ENCODE data around the gene CD69.

Gene CD69

DNA sequence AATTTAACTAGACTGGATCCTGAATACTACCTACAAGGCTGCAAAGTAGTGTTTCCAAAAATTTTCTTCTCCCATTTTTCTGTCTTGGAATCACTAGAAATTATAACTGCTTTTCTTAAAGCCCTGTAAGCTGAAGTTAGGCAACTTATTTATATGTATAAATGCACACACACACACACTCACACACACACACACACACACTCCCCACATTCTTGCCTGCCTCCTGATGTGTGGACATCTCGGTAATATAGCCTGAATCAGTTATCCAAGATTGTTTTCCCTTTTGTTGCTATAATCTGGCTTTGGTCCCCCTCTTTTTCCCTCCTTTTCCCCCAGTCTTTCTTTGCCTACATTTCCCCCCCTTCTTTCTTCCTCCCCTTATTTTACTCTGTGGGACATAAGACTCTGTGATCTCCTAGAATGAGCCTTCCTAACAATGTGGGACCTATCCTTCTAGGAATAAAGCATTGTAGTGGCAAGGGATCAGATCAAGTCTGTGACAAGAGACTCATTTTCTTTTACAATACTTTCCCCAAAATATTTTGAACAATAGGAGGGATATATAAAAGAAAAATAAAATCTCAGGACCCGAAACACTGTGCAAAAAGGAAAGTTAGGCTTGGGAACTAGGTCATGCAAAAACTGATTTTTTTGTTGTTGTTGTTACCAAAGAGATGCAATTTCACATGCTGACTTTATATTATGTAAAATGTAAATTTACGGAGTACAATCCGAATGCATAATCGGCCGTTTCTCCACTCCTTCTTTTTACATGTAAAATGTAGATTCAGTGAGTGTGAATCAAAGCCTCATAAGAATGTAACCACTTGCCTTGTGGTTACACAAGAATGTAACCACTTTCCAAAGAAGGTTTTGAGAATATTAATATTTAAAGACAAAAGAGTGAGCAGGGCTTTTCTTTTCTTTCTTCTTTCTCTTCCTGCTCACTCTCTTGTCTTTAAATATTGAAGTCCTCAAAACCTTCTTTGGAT lies 26.3 kb upstream of the CD69 start:
- ATAC-seq = no peak
- TF ChIP-seq TOX (CRISPR knock-in tag; IDR thresholded peaks at IDR 0.05; ENCODE audit: borderline replicate concordance) (no peak), CSDC2 (CRISPR knock-in tag; IDR thresholded peaks at IDR 0.05) (no peak), PPARA (CRISPR knock-in tag; IDR thresholded peaks at IDR 0.05; ENCODE audit: borderline replicate concordance) (no peak), OSR1 (CRISPR knock-in tag; IDR thresholded peaks at IDR 0.05) (no peak), ARNTL (CRISPR knock-in tag; IDR thresholded peaks at IDR 0.05; ENCODE audit: borderline replicate concordance, low read depth) (no peak), ZC3H10 (CRISPR knock-in tag; IDR thresholded peaks at IDR 0.05) (no peak), ZNF8 (CRISPR knock-in tag; IDR thresholded peaks at IDR 0.05) (no peak)
- TF ChIP-seq, protein P1, sequence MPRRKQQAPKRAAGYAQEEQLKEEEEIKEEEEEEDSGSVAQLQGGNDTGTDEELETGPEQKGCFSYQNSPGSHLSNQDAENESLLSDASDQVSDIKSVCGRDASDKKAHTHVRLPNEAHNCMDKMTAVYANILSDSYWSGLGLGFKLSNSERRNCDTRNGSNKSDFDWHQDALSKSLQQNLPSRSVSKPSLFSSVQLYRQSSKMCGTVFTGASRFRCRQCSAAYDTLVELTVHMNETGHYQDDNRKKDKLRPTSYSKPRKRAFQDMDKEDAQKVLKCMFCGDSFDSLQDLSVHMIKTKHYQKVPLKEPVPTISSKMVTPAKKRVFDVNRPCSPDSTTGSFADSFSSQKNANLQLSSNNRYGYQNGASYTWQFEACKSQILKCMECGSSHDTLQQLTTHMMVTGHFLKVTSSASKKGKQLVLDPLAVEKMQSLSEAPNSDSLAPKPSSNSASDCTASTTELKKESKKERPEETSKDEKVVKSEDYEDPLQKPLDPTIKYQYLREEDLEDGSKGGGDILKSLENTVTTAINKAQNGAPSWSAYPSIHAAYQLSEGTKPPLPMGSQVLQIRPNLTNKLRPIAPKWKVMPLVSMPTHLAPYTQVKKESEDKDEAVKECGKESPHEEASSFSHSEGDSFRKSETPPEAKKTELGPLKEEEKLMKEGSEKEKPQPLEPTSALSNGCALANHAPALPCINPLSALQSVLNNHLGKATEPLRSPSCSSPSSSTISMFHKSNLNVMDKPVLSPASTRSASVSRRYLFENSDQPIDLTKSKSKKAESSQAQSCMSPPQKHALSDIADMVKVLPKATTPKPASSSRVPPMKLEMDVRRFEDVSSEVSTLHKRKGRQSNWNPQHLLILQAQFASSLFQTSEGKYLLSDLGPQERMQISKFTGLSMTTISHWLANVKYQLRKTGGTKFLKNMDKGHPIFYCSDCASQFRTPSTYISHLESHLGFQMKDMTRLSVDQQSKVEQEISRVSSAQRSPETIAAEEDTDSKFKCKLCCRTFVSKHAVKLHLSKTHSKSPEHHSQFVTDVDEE (CRISPR knock-in tag; IDR thresholded peaks at IDR 0.05) = no peak

DNA sequence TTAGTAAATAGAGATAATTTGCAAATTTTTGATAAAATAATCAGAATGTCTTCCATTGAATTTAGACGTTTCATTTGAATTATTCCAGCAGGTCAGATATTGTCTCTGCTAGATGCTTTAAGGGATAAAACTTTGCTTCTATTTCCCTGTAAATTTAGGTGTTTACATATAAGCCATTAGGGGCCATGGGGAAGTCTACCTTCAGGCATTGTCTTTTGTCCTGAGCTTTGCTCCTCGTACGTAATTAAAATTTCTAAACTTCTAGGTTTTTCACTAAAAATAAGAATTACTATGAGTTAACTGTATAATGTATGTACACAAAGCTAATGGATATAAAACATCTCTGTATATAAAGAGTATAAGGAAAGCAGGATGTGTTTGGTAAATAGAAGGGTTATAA lies 24.1 kb upstream of the CD69 start:
- ATAC-seq = no peak
- no peak for TF ChIP-seq ZFP3 (CRISPR knock-in tag; IDR thresholded peaks at IDR 0.05)
- TF ChIP-seq, protein P2, sequence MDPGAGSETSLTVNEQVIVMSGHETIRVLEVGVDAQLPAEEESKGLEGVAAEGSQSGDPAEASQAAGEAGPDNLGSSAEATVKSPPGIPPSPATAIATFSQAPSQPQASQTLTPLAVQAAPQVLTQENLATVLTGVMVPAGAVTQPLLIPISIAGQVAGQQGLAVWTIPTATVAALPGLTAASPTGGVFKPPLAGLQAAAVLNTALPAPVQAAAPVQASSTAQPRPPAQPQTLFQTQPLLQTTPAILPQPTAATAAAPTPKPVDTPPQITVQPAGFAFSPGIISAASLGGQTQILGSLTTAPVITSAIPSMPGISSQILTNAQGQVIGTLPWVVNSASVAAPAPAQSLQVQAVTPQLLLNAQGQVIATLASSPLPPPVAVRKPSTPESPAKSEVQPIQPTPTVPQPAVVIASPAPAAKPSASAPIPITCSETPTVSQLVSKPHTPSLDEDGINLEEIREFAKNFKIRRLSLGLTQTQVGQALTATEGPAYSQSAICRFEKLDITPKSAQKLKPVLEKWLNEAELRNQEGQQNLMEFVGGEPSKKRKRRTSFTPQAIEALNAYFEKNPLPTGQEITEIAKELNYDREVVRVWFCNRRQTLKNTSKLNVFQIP (CRISPR knock-in tag; IDR thresholded peaks at IDR 0.05; ENCODE audit: borderline replicate concordance, low read depth) = no peak
- no peak for TF ChIP-seq BACH2 (CRISPR knock-in tag; IDR thresholded peaks at IDR 0.05; ENCODE audit: borderline replicate concordance)
- TF ChIP-seq SNAI2 (CRISPR knock-in tag; IDR thresholded peaks at IDR 0.05) = no peak

DNA sequence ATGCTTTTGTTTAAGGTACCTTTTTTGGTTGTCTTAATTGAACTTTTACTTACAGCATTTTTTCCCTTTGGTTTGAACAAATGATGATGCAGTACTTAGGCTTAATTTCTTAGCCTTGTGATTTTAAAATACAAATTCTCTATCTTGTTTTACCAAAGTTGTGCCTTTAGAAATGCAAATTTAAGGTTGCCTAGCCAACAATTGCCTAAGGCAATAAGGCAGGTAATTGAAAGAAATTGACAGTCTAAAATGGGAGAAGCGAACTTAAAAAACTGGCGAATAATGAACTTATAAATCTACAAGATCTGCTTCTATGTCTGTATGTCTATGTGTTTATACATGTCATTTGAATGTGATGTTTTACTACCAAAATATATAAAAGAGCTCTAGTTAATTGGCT lies 23.6 kb upstream of the CD69 start:
- TF ChIP-seq ZNF70 (CRISPR knock-in tag; IDR thresholded peaks at IDR 0.05) = no peak
- no peak for TF ChIP-seq ARNTL (CRISPR knock-in tag; IDR thresholded peaks at IDR 0.05; ENCODE audit: borderline replicate concordance, low read depth)
- TF ChIP-seq PPARA (CRISPR knock-in tag; IDR thresholded peaks at IDR 0.05; ENCODE audit: borderline replicate concordance) = no peak
- no peak for TF ChIP-seq ESRRG (CRISPR knock-in tag; IDR thresholded peaks at IDR 0.05)
- no peak for TF ChIP-seq ZFP3 (CRISPR knock-in tag; IDR thresholded peaks at IDR 0.05)
- TF ChIP-seq, protein P1 (CRISPR knock-in tag; IDR thresholded peaks at IDR 0.05) = no peak
- TF ChIP-seq TCF4 (CRISPR knock-in tag; IDR thresholded peaks at IDR 0.05; ENCODE audit: borderline replicate concordance) = no peak
- no peak for TF ChIP-seq GLIS3 (CRISPR knock-in tag; IDR thresholded peaks at IDR 0.05)
- no peak for TF ChIP-seq ZNF8 (CRISPR knock-in tag; IDR thresholded peaks at IDR 0.05)
- ATAC-seq = no peak

DNA sequence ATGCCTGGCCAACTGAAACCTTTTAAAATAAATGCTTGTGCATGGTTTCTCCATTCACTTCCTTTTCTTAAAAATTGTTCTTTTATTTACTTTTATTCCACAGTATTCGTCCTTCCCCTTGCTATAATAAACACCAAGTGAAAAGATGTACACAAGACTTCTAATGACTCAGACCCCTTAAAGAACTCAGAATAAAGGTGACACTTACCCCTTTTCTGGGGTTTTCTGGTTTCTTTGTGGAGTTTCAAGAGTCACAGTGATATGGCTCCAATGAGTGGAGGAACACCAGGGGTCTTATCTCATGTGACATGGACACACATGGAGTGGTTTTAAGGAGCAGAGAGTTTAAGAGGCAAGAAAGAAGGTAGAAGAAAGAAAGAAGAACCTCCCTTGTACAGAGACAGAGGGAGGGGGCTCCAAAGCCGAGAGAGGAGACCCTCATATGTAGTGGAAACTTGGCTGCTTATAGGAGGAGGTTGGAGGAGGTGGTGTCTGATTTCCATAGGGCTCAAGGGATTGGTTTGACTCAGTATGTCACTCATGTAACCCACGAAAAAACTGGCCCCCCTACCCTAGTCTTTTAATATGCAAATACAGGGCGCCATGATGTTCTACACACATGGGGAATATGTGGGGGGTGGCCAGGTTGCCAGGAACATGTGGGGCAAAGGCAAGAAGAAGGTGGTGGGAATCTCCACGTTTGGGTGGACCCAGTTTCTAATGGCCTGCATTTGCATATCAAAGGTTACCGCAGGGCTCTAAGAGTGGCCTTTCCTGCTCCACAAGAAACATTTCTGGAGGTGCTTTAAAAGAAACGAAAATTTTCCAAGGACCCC lies 22.1 kb upstream of the CD69 start:
- no peak for ATAC-seq

More for the DNA sequence above, 22.1 kb upstream of the CD69 start:
- TF ChIP-seq CSDC2 (CRISPR knock-in tag; IDR thresholded peaks at IDR 0.05) (no peak), BACH2 (CRISPR knock-in tag; IDR thresholded peaks at IDR 0.05; ENCODE audit: borderline replicate concordance) (no peak), TCF4 (CRISPR knock-in tag; IDR thresholded peaks at IDR 0.05; ENCODE audit: borderline replicate concordance) (no peak), SNAI2 (CRISPR knock-in tag; IDR thresholded peaks at IDR 0.05) (no peak)

Data from SK-N-SH treated with all-trans-retinoic acid at 6 μM for 48 hours (cell line).